Right cardiac atrium (tissue), 5 donors: ENCODE data around the gene IGFN1. TPM values are rescaled to one million over a fixed set of nuclear protein-coding genes. Genes with fewer than 3 reads are reported as not detected.

Experiments
- ATAC-seq, 2 donors: fragments of 200-7000 bp; cut with Tn5 transposase; one replicate each; pipeline versions ENCODE4 v1.8.0 to v1.9.1; 2020; ENCODE audit warnings: moderate library complexity in 2 of 2, mild to moderate bottlenecking in 1 of 2
- DNase-seq, 3 donors: peaks; one replicate each; pipeline ENCODE4 v3.0.0-alpha.2; 2020
- H3K27ac ChIP-seq: one replicate; pipeline ENCODE4 v1.5.1; 2013; ENCODE audit warnings: mild to moderate bottlenecking, low read length, control low read depth, moderate library complexity
- H3K27me3 ChIP-seq: one replicate; pipeline ENCODE4 v1.6.1; 2013; ENCODE audit not compliant: control insufficient read depth, insufficient read depth
- H3K4me1 ChIP-seq: one replicate; pipeline ENCODE4 v1.6.1; 2013; ENCODE audit warnings: low read length; ENCODE audit not compliant: control insufficient read depth, insufficient read depth
- H3K4me3 ChIP-seq: one replicate; pipeline ENCODE4 v1.5.1; 2013; ENCODE audit warnings: low read length, control low read depth
- H3K9me3 ChIP-seq: one replicate; pipeline ENCODE4 v1.6.1; 2013; ENCODE audit warnings: low read length; ENCODE audit not compliant: control insufficient read depth
- WGBS: extraction: QIAGEN DNeasy Blood & Tissue Kit; methylation state at CpG from one replicate; pipeline ENCODE4 v1.1.7; 2013; 5-methylcytosine and 5-hydroxymethylcytosine counted together
- intact Hi-C, 4 donors: fragments of 100-400 bp; cut with DNase I; formaldehyde crosslinking; loops; one replicate each; pipeline versions ENCODE4 v1.11.0 to v1.14.0; 2022 to 2023
- polyA plus RNA-seq: library from polyadenylated mRNA; stranded (reverse); fragments of 200-250 nt; gene quantifications from one replicate; pipeline ENCODE4 v1.2.3, GENCODE V29; 2013
- total RNA-seq, 4 donors: library from RNA; stranded (reverse); fragmentation: NEBNext Ultra II Directional; extraction: Animal tissue kit (Norgen Biotek cat#: 25700); gene quantifications; one replicate each; pipeline ENCODE4 v1.2.1, GENCODE V29; 2021
- donor health status: healthy with polysubstance abuse.
- donor health status: DM: no; HTN: yes; CAD: no.
- donor health status: DM: no; HTN: no; CAD: no.
- donor health status: DM: no; HTN: yes; CAD: no; lungs with severe emphysema.
- donor health status: DM: yes; HTN: yes; CAD: no.

IGFN1 gene
- total and polyA plus RNA-seq, 5 donors: 0.14 to 1.6 (median 0.54) TPM

DNA sequence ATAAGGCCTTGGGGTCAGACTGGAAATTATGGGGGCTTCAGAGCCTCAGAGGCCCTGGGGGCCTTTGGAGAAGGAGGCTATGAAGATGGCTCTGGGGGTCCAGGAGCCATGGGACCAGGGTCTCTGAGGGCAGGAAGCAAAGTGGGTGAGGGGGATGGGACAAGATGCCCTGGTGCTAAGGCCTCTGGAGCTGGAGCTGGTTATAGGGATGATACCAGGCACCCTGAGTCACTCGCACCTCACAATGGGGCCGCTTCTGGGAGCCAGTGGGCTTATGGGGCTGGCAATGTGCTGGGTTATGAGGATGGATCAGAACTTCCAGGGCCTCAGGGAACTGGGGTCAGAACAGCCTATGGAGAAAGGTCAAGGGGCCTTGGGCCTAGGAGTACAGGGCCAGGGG is 17.6 kb downstream of the IGFN1 start:
- Histone ChIP-seq H3K27me3 (no peaks in the 10 kb centered on the region), H3K27ac (no peak overlapping the region), H3K4me3 (no peak overlapping the region), H3K4me1 (no peaks in the 10 kb centered on the region), H3K9me3 (no peaks in the 10 kb centered on the region)
- DNase-seq: no peak
- ATAC-seq: no peak
- intact Hi-C loops: no loop called here
- WGBS: 96% methylated on average over 2 of the region's 2 CpGs

GRCh38 chr1:201212056-201212455 is 21.4 kb downstream of the IGFN1 start:
- H3K4me1 ChIP-seq: no peaks in the 10 kb centered on the region
- no peak overlapping the region for H3K4me3 ChIP-seq
- H3K27me3 ChIP-seq: no peaks in the 10 kb centered on the region
- no peaks in the 10 kb centered on the region for H3K9me3 ChIP-seq
- no peak for DNase-seq
- intact Hi-C loops: no loop called here
- ATAC-seq: no peak
- WGBS: 90% methylated on average over 5 of the region's 5 CpGs
- no peak overlapping the region for H3K27ac ChIP-seq

DNA sequence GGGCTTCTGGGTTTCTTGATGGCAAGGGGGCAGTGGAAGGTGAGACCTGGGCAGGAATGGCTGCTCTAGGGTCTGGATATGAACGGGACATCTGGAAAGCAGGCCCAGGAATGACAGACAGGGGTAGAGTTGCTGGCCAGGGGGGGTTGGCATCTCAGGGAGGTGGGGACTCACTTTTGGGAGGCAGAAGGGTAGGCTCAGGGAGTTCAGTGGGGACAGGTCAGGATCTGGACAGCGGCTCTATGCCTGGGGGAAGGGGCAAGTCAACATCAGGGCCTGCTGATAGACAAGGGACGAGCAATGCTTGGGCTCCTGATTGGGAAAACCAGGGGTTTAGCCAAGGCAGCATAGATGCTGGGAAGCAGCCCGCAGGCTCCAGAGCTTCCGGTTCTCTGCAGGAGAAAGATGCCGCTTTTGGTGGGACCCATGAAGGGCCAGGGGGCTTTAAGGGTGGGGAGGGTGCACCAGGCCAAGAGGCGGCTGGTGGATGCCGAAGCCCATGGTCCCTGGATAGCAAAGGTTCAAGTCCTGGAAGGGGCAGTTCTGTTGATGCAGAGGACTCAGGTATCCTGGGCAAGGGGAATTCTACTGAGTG is 21.9 kb downstream of the IGFN1 start:
- DNase-seq (no peak), ATAC-seq (no peak)
- no peaks in the 10 kb centered on the region for H3K27me3 ChIP-seq
- H3K4me3 ChIP-seq: no peak overlapping the region
- intact Hi-C loops: no loop called here
- H3K9me3 ChIP-seq: no peaks in the 10 kb centered on the region
- 91% methylated on average over 8 of the region's 8 CpGs for WGBS
- no peaks in the 10 kb centered on the region for H3K4me1 ChIP-seq
- H3K27ac ChIP-seq: no peak overlapping the region

GRCh38 chr1:201213106-201213770 is 22.6 kb downstream of the IGFN1 start:
- H3K27ac ChIP-seq: no peak overlapping the region
- DNase-seq (no peak), ATAC-seq (no peak)
- intact Hi-C loops: no loop called here
- no peak overlapping the region for H3K4me3 ChIP-seq
- H3K4me1 ChIP-seq: no peaks in the 10 kb centered on the region
- no peaks in the 10 kb centered on the region for H3K9me3 ChIP-seq
- no peaks in the 10 kb centered on the region for H3K27me3 ChIP-seq
- 81% methylated on average over 6 of the region's 6 CpGs for WGBS

GRCh38 chr1:201213926-201214325 is 23.3 kb downstream of the IGFN1 start:
- ATAC-seq: peak; percentile 9 to 13
- no peaks in the 10 kb centered on the region for H3K27me3 ChIP-seq
- H3K9me3 ChIP-seq: no peaks in the 10 kb centered on the region
- intact Hi-C loops: no loop called here
- no peaks in the 10 kb centered on the region for H3K4me1 ChIP-seq
- H3K27ac ChIP-seq: no peak overlapping the region
- no peak for DNase-seq
- 87% methylated on average over 7 of the region's 7 CpGs for WGBS
- no peak overlapping the region for H3K4me3 ChIP-seq

DNA sequence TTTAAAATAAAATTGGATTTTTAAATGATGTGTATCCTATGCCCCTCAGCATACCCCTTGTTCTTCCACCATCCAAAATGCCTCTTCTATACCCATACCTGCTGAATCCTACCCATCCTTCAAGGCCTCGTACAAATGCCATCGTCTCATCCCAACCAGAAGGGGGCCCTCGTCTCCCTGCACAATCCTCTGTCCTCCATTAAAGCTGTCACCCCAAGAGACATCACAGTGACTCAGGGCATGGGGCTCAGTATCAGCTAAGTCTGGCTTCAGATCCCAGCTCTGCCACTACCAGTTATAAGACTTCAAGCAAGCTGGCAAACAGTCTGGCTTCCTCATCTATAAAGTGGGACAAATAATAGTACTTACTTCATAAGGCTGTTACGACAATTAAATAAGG is 23.8 kb downstream of the IGFN1 start:
- intact Hi-C loops: no loop called here
- H3K4me1 ChIP-seq: no peaks in the 10 kb centered on the region
- H3K27me3 ChIP-seq: no peaks in the 10 kb centered on the region
- 63% methylated on average over 4 of the region's 4 CpGs for WGBS
- DNase-seq: no peak
- no peak overlapping the region for H3K4me3 ChIP-seq
- no peak for ATAC-seq
- no peak overlapping the region for H3K27ac ChIP-seq
- H3K9me3 ChIP-seq: no peaks in the 10 kb centered on the region

DNA sequence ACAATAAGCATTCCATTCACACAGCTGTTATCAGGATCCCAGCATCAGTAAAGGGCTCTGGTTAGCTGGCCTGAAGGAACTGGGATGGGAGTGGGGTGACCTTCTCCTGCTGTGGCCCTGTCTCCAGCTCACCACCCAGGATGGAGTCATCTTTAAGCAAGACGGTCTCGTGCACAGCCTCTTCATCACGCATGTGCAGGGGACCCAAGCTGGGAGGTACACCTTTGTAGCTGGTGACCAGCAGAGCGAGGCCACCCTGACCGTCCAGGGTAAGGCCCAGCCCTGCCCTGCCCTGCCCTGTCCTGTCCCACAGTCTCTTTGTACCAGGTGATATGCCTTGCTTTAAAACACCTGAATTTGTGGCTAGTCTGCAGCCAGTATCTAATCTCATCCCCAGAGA is 24.3 kb downstream of the IGFN1 start:
- H3K4me1 ChIP-seq: no peaks in the 10 kb centered on the region
- WGBS: 85% methylated on average over 5 of the region's 5 CpGs
- no peak overlapping the region for H3K4me3 ChIP-seq
- DNase-seq (no peak), ATAC-seq (no peak)
- no peaks in the 10 kb centered on the region for H3K9me3 ChIP-seq
- H3K27ac ChIP-seq: no peak overlapping the region
- no peaks in the 10 kb centered on the region for H3K27me3 ChIP-seq
- intact Hi-C loops: no loop called here

DNA sequence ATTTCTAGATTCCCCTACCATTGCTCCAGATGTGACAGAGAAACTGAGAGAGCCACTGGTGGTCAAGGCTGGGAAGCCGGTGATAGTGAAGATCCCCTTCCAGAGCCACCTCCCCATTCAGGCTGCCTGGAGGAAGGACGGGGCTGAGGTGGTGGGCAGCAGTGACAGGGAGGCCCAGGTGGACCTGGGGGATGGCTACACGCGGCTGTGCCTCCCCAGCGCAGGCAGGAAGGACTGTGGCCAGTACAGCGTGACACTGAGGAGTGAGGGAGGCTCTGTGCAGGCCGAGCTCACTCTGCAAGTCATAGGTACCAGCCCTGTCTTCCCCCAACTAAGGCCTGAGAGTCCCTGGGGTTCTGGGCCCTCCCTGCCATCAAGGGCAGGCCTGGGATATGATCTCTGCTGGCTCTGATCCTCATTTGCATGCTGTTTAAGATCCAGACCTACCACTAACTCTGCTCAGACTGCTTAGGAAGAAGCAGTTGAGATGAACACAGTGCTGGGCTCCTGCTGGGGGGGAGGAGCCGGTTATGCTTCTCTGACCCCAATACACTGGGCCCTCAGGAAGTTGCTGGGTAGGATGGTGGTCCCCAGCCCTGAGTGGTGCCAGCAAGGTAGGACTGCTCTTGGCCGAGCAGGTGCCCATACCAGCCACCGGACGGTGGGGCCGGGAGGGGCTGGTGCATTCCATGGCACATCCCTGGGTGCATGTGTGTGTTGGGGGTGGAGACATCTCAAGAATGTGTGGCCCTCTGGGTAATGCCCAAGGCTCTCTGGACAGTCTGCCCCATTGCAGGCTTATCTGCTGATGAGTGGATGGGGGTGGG is 25.1 kb downstream of the IGFN1 start:
- H3K9me3 ChIP-seq: no peaks in the 10 kb centered on the region
- ATAC-seq (no peak), DNase-seq (no peak)
- no peaks in the 10 kb centered on the region for H3K27me3 ChIP-seq
- H3K4me1 ChIP-seq: no peaks in the 10 kb centered on the region
- no peak overlapping the region for H3K27ac ChIP-seq
- no peak overlapping the region for H3K4me3 ChIP-seq
- intact Hi-C loops: no loop called here
- 87% methylated on average over 12 of the region's 12 CpGs for WGBS

DNA sequence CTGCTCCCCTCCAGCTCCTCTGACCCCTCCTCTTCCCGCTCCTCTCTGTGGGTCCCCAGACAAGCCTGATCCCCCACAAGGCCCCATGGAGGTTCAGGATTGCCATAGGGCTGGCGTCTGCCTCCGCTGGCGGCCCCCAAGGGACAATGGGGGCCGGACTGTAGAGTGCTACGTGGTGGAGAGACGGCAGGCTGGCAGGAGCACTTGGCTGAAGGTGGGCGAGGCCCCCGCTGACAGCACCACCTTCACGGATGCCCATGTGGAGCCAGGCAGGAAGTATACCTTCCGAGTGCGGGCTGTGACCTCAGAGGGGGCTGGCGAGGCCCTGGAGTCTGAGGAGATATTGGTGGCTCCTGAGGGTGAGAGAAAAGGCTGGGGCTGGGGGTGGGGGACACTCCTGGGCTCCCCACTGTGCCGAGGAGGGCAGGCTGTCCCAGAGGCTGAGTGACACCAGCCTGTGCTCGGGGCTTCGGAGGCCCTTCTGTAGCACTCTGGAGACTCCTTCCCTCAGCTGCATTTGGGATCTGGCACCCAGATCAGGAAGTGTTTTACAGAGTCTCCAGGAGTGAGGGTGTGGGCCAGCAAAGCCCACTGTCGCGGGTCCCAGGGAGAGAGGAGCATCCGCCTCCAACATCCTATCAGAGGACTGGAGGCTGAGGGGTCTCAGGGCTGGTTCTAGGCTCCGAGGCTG is 25.9 kb downstream of the IGFN1 start:
- intact Hi-C loops: no loop called here

DNA sequence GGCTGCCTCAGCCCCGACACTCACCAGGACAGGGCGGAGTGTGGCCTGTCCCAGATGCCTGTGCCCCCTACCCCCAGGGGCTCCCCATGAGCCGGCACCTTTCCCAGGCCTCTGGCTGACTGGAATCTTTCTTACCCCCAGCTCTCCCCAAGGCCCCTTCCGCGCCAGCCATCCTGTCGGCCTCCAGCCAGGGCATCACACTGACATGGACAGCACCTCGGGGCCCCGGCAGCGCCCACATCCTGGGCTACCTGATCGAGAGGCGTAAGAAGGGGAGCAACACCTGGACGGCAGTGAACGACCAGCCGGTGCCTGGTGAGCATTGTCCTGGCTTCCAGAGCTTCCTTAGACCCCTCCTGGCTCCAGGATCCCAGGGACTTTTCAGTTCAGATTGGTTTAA is 26.5 kb downstream of the IGFN1 start:
- Histone ChIP-seq H3K27ac (no peak overlapping the region), H3K4me3 (no peak overlapping the region), H3K27me3 (no peaks in the 10 kb centered on the region), H3K4me1 (no peaks in the 10 kb centered on the region), H3K9me3 (no peaks in the 10 kb centered on the region)
- WGBS: 89% methylated on average over 14 of the region's 14 CpGs
- intact Hi-C loops: no loop called here
- DNase-seq: no peak
- ATAC-seq: no peak

More for the DNA sequence above, 25.9 kb downstream of the IGFN1 start:
- Histone ChIP-seq H3K4me1 (no peaks in the 10 kb centered on the region), H3K4me3 (no peak overlapping the region), H3K9me3 (no peaks in the 10 kb centered on the region), H3K27ac (no peak overlapping the region), H3K27me3 (no peaks in the 10 kb centered on the region)
- DNase-seq (no peak), ATAC-seq (no peak)
- 80% methylated on average over 20 of the region's 20 CpGs for WGBS

DNA sequence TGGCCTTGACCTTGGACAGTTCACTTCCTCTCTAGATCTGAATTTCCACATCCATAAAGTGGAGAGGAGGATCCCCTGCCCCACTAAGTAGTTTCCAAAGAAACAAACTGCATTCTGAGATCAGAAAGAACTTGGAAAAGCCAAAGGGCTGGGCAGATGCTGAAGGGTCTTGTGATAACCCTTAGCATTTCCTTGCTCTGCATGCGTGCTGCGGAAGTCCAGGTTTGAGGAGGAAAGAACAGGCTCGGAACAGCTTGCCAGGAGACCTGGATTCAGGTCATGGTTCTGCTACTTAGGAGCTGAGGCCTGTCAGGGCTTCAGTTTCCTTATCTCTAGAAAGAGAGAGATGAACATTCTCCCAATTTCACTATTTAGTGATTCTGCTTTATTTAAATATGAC is 27.2 kb downstream of the IGFN1 start:
- no peaks in the 10 kb centered on the region for H3K27me3 ChIP-seq
- no peaks in the 10 kb centered on the region for H3K4me1 ChIP-seq
- DNase-seq (no peak), ATAC-seq (no peak)
- WGBS: 73% methylated on average over 3 of the region's 3 CpGs
- no peaks in the 10 kb centered on the region for H3K9me3 ChIP-seq
- H3K27ac ChIP-seq: no peak overlapping the region
- intact Hi-C loops: no loop called here
- H3K4me3 ChIP-seq: no peak overlapping the region
